Vagina (tissue), 2 donors: ENCODE data around the gene CIDEB.

Source experiments
- CTCF ChIP-seq, 3 experiments: fragments of 450-650 bp in 2 of 3; fragments of 200-600 bp in 1 of 3; sonication (generic) in 1 of 3; IDR thresholded peaks; one replicate each; pipeline ENCODE4 v1.5.1; 2017 to 2019; ENCODE audit warnings: antibody characterized with exemption in 3 of 3, mild to moderate bottlenecking in 2 of 3, moderate library complexity in 2 of 3
- POLR2A ChIP-seq, 2 donors: fragments of 450-650 bp; IDR thresholded peaks; one replicate each; pipeline ENCODE4 v1.6.1; 2017; ENCODE audit warnings: antibody characterized with exemption in 2 of 2, mild to moderate bottlenecking in 2 of 2, moderate library complexity in 2 of 2

- no peak for TF ChIP-seq CTCF (IDR thresholded peaks at IDR 0.05)
- TF ChIP-seq POLR2A (IDR thresholded peaks at IDR 0.05): no peak
Observed at GRCh38 chr14:24321212-24321975, 13.6 kb upstream of the CIDEB start.
